ENCODE results near the gene EDDM3A. TPM values are rescaled to one million over a fixed set of nuclear protein-coding genes. Genes with fewer than 3 reads are reported as not detected.

EDDM3A gene
- total and polyA plus RNA-seq, 10 of the 15 experiments (the other 5 are each of a cell fraction or from before 2014, with no cell fraction given) = not detected

GRCh38 chr14:20698018-20698329 lies 47.7 kb upstream of the EDDM3A start:
- no peak overlapping the region for H3K9ac ChIP-seq (ENCODE audit: control insufficient read depth, insufficient read depth, low read length)
- H3K4me2 ChIP-seq (ENCODE audit: control insufficient read depth, insufficient read depth) = no peak overlapping the region
- H2AFZ ChIP-seq (ENCODE audit: control insufficient read depth, low read depth, low read length) = no peak overlapping the region
- DNase-seq (ENCODE audit: low read depth, low spot score) = no peak
- H3K27me3 ChIP-seq (replicated peaks in 1 of 2; ENCODE audit: control insufficient read depth in 2 of 2, insufficient read depth in 2 of 2, low read length in 1 of 2) = no peaks in the 10 kb centered on the region
- H3K27ac ChIP-seq (ENCODE audit: control insufficient read depth, insufficient read depth) = no peak overlapping the region
- intact Hi-C loops (cut with micrococcal nuclease; ENCODE audit: unreplicated experiment) (loop anchor here (5.0 kb wide), 1 partner anchor 59 kb away; no protein-coding TSS in a partner anchor), in situ Hi-C loops (cut with MboI) (loop anchor here (5.0 kb wide), 1 partner anchor 159 kb away; no protein-coding TSS in a partner anchor)
- H3K4me1 ChIP-seq (ENCODE audit: control insufficient read depth, insufficient read depth, low read length) = no peaks in the 10 kb centered on the region
- ChIA-PET POLR2A (interaction anchor here (1.6 kb wide), 1 partner anchor 158 kb away, joined by 5 read pairs; no protein-coding TSS in a partner anchor), RAD21 (ENCODE audit: unreplicated experiment) (interaction anchor here (1.0 to 3.5 kb wide), 3 partner anchors 157 to 176 kb away, joined by 3 to 16 read pairs (median 4); no protein-coding TSS in a partner anchor), CTCF (interaction anchor here (0.7 to 4.8 kb wide), 15 partner anchors 16 to 274 kb away, joined by 3 to 51 read pairs (median 5); no protein-coding TSS in a partner anchor), SMC1A (ENCODE audit: uncharacterized antibody, unreplicated experiment) (interaction anchor here (0.9 to 2.7 kb wide), 5 partner anchors 59 to 175 kb away, joined by 3 to 34 read pairs (median 4); no protein-coding TSS in a partner anchor)
- TF ChIP-seq NR2C1 (IDR thresholded peaks at IDR 0.05) (no peak), SMC3 (IDR thresholded peaks at IDR 0.05; ENCODE audit: borderline replicate concordance, low read length) (no peak), ZNF592 (IDR thresholded peaks at IDR 0.05) (no peak)
- ATAC-seq = no peak
- no peaks in the 10 kb centered on the region for H3K79me2 ChIP-seq (ENCODE audit: control insufficient read depth, insufficient read depth, low read length)
- no peak for FAIRE-seq
- no peak overlapping the region for H3K4me3 ChIP-seq
- H3K36me3 ChIP-seq (ENCODE audit: control insufficient read depth in 2 of 2, insufficient read depth in 2 of 2, low read length in 1 of 2) = no peaks in the 10 kb centered on the region
- H4K20me1 ChIP-seq (ENCODE audit: control insufficient read depth, insufficient read depth) = no peaks in the 10 kb centered on the region
- BruUV-seq (replicated peaks) = no TSS peak
- no peaks in the 10 kb centered on the region for H3K9me3 ChIP-seq (replicated peaks; ENCODE audit: control insufficient read depth, insufficient read depth, low read length)

All from GM12878 (cell line).